T-helper 22 cell (primary cell): ENCODE results near the gene SEZ6L.

Experiments used
- DNase-seq: peaks from one replicate; pipeline ENCODE4 v3.0.0-alpha.2; 2020; ENCODE audit warnings: low read depth

Gene SEZ6L

DNA sequence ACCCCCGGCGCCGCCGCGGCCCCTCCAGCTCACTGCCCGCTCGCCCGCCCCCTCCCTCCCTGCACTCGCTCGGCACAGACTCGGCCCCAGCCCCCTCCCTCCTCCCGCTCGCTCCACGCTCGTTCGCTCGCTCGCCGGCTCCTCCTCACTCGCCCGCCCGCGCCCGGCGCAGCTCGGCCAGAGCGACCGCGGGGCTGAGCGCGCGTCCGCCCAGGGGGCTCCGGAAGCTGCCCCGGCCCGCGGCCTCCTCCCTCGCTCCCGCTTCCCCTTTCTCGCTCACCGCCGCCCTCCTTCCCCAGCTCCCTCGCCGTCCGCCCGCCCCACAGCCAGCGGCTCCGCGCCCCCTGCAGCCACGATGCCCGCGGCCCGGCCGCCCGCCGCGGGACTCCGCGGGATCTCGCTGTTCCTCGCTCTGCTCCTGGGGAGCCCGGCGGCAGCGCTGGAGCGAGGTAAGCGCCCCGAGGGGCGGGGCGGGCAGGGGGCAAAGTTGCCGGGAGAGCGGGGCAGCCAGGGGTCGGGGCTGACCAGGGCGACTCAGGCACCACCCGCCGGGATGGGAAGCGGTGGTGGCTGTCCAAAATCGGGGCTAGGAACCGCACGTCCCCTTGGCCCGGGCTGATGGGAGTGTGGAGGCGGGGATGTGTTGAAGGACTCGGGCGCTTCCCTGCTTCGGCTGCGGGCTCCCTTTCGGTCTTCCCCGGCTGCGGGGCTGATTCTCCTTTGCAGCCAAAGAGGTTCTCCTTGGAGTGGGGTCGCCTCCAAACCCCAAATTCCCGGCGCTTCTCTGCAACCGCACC, at the start of gene SEZ6L:
Gene SEZ6L (plus strand): TSS at position 148 of the 797 bp plus-strand sequence. CDS start 208 bp downstream, at position 356.
- no peak for DNase-seq

DNA sequence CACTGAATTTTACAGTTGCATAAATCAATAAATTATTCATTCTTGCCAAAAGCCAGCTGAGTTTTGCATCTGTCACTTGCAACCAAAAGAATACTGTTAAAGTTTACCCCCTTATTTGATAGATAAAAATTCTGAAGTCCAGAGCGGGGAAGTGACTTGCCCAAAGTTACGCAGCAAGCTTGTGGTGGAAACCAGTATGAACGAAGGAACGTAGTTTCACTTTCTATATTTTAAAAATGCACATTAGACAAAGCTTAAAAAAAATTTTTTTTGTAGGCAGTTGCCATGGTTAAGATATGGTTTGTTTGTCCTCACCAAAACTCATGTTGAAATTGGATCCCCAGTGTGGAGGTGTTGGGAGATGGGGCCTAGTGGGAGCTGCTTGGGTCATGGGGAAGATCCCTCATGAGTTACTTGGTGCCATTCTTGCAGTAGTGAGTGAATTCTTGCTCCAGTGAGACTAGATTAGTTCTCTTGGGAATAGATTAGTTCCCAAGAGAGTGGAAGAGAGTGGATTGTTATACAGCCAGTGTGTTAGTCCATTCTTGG, 46.3 kb upstream of the SEZ6L start:
- no peak for DNase-seq

DNA sequence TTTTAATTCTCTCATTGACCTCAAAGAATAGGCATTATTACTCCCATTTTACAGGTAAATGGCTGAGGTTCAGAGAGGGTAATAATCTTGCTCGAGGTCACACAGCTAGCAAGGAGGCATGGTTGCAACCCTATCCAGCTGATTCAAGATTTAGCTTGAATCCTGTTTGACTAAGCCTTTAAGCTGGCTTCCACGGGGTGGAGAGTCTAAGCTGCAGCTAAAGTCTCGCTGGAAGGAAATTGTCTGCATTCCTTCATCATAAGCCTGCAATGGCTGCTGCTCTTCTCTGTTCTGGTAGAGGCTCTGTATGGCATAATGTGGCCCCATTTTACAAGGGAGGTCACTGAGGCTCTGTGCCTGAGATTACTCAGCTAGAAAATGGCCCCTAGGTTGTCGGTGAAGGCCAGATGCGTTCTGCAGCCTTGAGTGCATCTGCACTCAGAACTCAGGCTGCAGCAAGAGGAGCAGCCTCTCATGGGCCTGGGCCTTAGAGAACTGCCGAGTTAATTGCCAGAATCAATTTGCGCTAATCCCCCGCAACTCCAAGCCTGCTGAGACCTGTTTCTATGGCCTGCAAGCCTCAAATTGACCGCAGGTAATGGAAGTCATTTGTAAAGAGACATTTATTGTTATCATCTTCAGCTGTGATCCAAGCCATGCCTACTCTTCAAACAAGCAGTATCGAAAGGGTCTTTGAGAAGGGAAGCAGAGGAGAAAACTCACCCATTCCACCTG, 44.1 kb upstream of the SEZ6L start:
- DNase-seq = no peak

DNA sequence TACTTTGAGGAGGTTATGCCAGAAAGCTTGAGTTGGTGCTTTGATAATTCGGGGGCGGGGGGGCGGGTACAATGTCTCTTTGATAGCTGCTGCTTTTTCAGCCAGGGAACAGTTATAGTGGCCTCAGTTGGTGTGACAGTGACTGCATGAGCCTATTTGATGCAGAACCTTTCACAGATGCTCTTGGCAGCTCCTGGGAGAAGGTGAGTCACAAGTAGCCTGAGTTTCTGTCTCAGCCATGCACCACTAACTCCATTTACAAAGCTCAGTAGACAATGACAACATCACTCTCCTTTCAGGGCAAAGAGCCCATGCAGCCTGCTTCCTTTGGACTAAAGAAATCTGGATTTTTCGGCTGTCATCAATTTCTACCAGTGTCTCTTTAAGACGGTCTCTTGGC, 42.1 kb upstream of the SEZ6L start:
- DNase-seq = no peak

DNA sequence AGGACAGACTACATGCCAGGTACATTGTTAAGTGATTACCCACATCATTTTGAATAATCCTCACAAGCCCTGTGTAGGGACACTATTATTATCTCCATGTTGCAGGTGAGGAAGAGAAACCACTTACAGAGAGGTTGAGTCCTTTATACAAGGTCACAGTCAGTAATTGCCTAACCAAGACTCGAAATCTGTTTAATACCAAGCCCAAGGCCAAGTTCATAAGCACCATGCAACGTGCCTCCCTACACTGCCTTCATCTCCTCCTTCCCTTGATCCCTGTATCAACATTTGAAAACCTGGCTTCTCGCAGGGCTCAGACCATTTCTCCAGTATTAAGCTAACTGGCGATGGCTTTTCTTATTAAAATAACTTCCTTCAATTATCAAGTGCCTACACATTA, 41.7 kb upstream of the SEZ6L start:
- DNase-seq = no peak

DNA sequence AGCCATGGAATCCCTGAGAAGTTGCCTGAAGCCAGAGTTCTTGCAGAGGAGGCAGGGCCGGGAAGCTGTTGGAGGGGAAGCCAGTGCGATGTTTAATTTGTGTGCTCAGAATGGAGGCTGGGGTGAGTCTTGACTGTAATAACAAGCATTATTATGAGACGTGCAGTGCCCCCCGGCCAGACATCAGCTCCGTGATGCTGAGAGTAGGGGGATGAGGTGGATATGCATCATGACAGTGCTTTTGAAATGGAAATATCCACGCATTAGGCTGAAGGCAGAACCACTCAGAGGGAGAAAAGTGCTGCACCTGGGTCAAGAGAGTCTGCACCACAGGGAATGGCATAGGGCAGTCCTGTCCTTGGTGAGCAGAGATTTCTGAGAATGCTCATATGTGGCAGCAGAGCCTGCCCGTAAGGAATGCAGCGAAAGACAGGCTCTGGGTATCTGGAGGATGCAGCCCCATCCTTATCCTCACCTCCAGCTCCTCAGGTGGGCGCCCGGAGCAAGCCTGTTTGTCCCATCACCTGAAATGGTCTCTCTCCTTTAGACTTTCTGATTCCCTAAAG, 37.6 kb upstream of the SEZ6L start:
- no peak for DNase-seq

DNA sequence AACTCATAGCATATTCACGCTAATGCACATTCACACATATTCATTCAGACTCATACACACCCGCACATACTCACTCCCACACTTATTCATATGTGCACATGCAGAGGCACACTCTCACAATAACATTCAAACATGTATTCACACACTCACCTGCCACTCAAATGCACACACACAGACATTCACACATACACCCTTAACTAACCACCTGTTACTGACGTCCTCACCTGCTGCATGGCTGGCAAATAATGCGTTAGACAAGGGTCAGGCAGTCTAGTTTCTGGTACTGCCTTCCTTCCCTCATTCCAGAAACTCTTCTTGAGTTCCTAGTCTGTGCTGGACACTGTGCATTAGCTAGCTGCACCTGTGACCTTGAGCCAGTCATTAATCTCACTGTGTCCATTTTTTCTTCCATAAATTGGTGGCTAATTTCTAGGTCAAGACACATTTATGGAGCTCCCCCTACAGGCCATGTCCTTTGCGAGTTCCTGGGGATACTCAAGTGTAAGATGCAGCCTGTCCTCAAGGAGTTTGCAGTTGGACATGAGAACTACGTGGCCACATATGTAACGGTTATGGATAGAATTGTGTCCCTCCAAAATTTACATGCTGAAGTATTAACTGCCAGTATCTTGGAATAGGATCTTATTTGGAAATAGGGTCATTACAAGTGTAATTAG, 34.5 kb upstream of the SEZ6L start:
- no peak for DNase-seq

DNA sequence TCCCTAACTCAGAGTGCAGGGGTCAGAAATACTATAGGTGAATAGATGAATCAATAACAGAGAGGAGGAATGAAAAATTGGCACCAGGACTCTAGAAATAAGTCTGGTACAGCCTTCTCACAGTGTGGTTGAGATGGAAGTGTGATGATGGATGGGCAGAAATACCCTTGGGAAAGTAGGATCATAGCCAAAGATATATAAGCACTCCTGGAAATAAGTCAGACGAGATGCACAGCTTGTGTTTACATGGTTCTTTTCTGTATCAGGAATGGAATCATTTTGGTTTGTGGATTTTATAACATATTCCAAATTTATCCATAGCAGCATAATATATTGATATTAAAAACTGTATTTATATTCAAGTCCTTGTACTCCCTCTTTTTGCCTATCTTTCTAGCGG, 33.5 kb upstream of the SEZ6L start:
- no peak for DNase-seq

DNA sequence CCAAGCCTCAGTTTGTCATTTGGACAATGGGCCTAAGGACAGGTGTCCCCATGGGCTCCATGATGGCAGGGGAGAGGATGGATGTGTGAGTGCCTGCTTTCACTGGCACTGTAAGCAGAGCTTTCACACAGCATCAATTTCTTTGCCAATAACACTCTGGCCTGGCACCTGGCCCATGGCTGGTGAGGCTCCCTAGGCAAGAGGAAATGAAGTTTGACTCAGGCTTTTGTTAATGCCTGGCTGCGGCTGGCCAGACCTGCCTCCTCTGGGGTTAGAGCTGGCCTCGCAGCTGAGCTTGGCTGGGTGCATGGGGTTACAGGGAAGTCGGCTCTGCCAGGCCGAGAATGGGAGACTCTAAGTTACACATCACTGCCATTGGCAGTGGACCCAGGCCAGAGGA, 30.0 kb upstream of the SEZ6L start:
- no peak for DNase-seq

DNA sequence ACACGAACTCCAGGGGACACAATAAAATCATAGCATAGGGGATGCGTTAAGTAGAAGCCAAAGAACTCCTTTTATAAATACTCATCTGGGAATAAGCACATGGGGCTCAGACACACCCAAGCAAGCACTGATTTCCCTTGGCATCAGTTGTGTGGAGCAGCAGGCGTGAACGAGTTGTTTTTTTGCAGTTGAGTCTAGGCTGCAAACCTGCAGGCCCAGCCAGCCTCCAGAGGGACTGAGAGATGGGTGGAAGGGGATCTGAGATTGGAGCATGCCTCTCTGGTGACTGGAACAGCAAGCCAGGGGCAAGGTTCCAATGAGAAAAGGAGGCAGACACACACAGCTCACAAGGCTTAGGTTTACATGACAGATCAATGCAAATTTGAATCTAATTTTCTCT, 27.4 kb upstream of the SEZ6L start:
- DNase-seq = no peak

DNA sequence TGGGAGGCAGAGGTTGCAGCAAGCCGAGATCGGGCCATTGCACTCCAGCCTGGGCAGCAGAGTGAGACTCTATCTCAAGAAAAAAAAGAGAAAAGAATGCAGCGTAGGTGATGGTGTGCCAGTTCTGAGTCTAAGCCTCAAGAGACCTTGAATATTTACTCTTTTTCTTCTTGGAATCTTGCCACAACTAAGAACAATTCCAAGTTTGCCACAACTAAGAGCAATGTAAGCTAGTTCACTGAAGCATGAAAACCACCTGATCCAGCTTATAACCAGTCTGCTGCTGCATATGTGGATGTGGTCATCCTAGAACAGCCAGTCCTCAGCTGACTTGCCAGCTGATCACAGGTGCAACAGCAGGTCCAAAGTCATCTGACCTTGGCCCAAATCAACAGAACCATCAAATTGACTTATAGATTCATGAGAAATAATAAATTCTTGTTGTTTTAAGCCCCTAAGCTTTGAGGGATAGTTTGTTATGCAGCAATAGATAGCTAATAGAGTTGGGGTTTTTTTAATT, 25.4 kb upstream of the SEZ6L start:
- no peak for DNase-seq

DNA sequence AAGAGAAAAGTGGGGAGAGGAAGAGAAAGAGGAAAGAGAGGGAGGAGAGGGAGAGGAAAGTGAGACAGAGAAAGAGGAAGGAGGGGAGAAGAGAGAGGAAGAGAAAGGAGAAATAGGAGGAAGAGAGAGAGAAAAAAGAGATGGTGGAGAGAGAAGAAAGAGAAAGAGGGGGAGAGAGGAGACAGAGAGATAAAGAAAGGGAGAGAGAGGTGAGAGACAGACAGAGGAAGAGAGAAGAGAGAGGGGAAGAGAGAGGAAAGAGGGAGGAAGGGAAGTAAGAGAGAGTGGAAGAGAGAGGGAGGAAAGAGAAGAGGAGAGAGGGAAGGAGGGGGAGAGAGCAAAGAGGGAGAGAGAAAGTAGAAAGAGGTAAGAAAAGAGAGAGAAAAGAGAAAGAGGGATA, 9.4 kb upstream of the SEZ6L start:
- DNase-seq = no peak

DNA sequence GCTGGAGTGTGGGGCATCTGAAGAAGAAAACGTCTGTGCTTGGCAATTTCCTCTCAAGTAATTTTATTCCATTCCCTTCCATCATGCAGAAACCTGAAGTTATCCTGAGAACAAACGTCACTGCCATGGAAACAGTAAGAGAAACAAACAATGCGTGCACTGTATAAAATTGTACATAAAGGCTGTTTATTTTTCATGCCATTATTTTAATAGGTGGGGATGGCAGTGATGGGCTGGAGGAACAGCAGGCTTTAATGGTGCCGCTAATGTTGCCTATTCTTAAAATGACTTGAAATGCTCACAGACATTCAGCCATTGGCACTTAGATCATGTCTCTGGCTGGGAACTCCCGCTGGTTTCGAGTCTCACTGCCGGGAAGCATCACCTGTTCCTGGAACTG, 7.5 kb upstream of the SEZ6L start:
- no peak for DNase-seq

DNA sequence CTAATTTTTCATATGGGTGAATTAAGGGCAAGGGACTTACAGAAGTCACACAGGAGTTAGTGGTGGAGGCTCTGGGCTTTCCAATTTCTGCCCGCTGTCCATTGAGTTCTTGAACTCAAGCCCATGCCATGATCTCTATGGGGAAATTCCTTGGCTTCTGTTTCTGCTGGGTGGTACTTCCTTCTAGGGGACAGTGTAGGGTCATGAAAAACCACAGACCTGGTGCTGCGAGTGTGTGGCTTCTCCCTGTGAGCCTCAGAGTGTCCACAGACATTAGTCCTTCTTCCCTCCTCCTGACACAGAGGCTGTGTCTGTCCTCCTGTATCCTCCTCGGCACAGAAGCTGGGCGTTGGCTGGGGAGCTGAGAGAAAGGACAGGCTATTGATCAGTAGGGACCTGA, 6.3 kb upstream of the SEZ6L start:
- no peak for DNase-seq

DNA sequence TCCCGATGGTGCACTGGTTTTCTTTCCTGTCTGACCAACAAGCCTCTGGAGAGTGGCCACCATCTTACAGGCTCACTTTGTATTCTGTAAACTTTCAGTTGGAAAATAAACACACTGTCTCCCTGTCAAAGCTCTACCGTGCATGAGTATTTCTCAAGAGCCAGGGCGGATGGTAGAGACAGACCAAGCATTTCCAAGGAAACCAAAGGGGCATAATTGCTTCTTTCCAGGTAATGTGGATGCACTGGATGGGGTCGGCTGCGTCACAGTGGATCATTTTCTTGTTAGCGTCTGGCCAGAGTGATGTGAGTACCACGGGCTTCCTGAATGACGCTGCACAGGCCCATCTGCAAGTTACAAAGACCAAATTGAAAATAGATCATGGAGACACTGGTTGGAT, 5.1 kb upstream of the SEZ6L start:
- DNase-seq = no peak

DNA sequence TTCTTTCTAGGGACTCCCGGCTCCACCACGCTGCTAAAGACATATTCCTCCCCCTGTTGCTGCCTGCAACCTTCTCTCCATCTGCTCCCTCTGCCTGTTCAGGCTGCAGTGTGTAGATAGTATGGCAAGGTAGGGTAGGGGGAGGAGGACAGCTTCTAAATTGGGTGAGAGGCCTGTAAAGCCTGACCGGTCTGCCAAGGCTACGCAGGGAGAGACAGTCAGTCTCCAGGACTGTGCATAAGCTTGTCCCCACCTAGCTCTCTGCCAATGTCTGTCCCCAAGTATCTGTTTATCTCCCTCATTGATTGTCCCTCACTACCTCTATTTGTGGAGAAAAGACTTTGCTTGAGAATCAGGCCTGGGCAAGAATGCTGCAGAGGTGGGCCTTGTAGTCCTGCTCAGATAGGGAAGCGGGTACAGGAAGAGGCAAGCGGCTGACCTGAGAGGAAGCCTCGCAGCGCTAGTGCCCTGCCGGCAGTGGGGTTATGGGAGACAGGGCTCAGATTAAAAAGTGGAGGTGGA, 871 bp upstream of the SEZ6L start:
- no peak for DNase-seq

DNA sequence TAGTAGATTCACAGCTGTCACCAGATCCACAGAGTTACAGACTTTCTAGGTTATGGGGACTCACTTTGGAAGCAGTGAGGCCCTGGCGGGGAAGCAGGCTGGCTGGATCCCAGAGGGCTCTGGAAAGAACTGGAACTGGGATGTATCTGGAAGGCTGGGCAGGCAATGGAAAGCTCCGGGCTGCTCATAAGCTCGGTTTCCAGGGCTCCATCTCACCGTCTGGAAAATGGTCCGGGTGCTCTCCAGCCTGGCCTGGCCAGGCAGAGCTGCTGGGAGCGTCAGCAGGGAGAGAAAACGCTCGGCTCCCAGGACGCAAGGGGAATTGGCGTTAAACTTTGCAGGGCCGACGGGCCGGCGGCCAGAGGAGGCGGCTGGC, 335 bp upstream of the SEZ6L start:
- no peak for DNase-seq

DNA sequence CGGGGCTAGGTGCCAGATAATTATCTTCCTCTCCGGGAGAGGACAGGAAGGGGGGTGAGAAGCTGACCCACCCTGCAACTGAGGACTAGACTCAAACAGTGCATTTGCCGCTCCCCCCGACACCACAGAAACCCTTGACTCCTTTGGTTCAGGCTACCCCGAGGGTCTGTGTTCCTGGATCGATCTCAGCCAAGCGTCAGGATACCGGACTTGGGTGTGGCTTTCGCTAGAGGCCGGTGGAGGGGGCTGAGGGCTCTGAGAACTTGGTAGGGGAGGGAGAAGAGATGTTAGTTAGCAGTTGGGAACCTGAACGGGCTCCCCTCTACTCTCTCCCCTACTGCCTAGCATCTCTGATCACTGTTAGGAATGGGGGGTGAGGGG, 840 bp downstream of the SEZ6L start:
- DNase-seq = no peak

DNA sequence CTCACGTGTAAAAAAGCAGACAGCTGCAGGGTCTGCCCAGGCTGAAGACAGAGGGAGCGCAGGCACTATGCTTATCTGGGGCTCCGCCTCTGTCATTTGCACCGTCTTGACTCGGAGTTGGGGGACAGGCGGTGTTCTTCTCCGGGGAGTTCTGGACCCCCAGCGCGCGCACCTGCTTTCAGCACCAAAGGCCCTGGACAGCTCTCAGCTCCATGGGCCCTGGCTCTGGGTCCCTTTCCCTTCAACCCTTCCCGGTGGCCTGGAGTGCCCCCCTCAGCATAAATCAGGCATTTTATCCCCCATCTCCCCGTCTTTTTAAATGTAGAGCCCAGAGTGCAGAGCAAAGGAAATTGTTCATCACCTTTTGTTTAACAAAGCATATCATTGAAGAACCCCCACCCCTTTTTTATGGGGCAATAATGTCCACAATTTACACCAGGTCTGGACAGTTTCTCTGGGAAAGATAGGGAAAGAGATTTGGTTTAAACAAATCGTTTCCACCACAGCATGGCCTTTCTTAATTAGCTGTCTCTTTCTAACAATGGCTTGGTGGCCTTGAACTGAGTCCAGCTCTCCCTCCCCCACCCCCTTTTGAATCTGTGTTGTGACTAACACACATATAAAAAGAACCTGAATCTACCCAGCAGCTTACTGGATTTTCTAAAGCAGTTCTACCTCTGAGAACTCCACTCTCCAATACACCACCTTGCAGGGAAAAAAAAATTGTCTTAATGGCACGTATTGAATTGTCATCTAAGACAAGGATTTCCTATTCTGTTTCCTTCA, 1.7 kb downstream of the SEZ6L start:
- no peak for DNase-seq

DNA sequence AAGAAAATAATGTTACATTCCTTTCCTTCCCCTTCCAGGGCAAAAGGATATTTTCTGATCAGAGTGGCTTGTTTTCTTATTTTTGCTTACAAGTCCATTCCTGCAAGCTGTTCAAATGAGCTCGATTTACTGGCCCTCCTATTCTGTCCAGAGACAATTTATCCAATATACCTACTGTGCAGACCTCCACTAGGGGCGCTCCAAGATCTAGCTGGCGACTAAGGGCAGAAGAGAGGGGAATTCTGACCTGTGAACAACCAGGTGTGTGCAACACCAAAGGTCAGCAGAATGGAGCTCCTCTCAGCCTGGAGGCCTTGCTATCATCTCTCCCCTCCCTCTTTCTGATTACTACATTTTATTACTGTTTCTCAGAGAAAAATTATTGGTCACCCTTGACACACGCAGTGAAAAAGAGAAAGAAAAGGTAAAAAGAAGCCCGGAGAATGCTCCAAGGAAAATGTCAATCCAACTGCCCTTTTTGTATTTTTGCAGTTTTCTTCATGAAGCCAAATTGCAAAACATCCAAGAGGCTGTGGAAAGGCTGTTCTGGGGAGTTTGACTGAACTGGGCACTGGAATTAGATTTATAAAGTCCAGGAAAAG, 3.2 kb downstream of the SEZ6L start:
- DNase-seq = no peak

DNA sequence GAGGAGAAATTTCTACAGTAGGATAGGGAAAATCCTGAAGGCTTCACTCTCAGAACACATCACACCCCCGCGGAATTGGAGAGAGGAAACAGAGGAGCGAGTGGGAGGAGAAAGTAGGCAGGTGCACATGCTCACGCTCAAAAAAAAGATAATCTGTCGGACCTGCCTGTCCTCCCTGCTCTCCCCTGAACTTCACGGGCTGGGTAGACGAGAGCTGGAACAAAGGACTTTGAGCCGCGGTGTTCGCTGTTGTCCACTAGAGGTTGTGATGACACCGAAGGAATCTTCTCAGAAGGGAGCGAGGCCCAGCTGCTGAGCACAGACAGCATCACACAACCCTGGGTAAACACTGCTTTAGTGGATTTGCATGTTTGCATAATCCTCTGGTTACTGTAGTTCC, 5.0 kb downstream of the SEZ6L start:
- no peak for DNase-seq
